ENCODE data around the gene CD300E. TPM values are rescaled to one million over a fixed set of nuclear protein-coding genes. Genes with fewer than 3 reads are reported as not detected.

CD300E gene
- total and polyA plus RNA-seq, 2 donors (not counting 1 experiment from before 2014, with no cell fraction given): 0.10 to 0.92 TPM

DNA sequence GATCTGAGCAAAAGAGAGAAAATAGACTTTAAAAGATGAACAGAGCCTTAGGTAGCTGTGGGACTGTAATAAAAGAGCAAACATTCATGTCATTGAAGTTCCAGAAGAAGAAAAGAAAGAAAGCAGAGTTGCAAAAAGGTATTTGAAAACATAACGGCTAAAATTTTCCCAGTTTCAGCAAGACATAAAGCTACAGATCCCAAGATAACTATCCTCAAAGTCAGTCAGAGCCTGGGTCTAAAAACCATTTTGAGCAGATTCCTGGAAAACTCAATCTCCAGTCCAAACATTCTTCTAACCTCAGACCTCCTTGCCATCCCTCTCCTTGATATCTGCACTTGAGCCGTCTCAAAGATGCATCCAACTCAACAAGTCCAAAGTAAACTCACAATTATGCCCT, 20.9 kb upstream of the CD300E start:
- peaks cover 61% of the 10 kb centered on the region for H3K4me1 Mint-ChIP-seq
- DNase-seq: no peak
- H3K27ac Mint-ChIP-seq: no peak overlapping the region
- Histone ChIP-seq H3K79me2 (ENCODE audit: control insufficient read depth, insufficient read depth, low read length) (no peaks in the 10 kb centered on the region), H4K20me1 (ENCODE audit: control insufficient read depth, insufficient read depth, low read length, poor library complexity, severe bottlenecking) (no peaks in the 10 kb centered on the region), H3K4me3 (ENCODE audit: control extremely low read depth in 1 of 5, extremely low read depth in 1 of 5, insufficient read depth in 1 of 5, low read depth in 2 of 5, low read length in 4 of 5) (no peak overlapping the region), H3K4me1 (ENCODE audit: control insufficient read depth in 2 of 2, insufficient read depth in 2 of 2, low read length in 2 of 2) (peaks cover 50 to 55% of the 10 kb centered on the region in 2 donors), H3K9ac (ENCODE audit: low read length) (no peak overlapping the region), H3K27me3 (replicated peaks in 1 of 4; ENCODE audit: control extremely low read depth in 1 of 4, control insufficient read depth in 3 of 4, insufficient read depth in 4 of 4, low read length in 3 of 4) (peaks cover 0 to 26% (median 6%) of the 10 kb centered on the region in 4 experiments), H3K36me3 (replicated peaks in 1 of 2; ENCODE audit: control extremely low read depth in 1 of 2, control insufficient read depth in 1 of 2, extremely low read depth in 1 of 2, insufficient read depth in 2 of 2, low read length in 1 of 2) (no peaks in the 10 kb centered on the region), H3K4me2 (replicated peaks; ENCODE audit: low read depth, low read length, poor library complexity, severe bottlenecking) (no peak overlapping the region), H3K9me3 (ENCODE audit: control extremely low read depth in 1 of 3, control insufficient read depth in 2 of 3, insufficient read depth in 1 of 3, low read length in 2 of 3) (no peaks in the 10 kb centered on the region), H3K27ac (ENCODE audit: low read length in 2 of 2) (no peak overlapping the region), H2AFZ (ENCODE audit: insufficient read depth, low read depth, low read length, poor library complexity, severe bottlenecking) (no peak overlapping the region)
- no peak overlapping the region for H3K4me3 Mint-ChIP-seq
- TF ChIP-seq EZH2 (IDR thresholded peaks at IDR 0.05; ENCODE audit: borderline replicate concordance, insufficient read depth, low read depth, low read length, poor library complexity, severe bottlenecking): no peak
- TF ChIP-seq, protein P1, sequence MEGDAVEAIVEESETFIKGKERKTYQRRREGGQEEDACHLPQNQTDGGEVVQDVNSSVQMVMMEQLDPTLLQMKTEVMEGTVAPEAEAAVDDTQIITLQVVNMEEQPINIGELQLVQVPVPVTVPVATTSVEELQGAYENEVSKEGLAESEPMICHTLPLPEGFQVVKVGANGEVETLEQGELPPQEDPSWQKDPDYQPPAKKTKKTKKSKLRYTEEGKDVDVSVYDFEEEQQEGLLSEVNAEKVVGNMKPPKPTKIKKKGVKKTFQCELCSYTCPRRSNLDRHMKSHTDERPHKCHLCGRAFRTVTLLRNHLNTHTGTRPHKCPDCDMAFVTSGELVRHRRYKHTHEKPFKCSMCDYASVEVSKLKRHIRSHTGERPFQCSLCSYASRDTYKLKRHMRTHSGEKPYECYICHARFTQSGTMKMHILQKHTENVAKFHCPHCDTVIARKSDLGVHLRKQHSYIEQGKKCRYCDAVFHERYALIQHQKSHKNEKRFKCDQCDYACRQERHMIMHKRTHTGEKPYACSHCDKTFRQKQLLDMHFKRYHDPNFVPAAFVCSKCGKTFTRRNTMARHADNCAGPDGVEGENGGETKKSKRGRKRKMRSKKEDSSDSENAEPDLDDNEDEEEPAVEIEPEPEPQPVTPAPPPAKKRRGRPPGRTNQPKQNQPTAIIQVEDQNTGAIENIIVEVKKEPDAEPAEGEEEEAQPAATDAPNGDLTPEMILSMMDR (IDR thresholded peaks at IDR 0.05): no peak
- ATAC-seq (ENCODE audit: low read depth): no peak
- peaks cover 32% of the 10 kb centered on the region for H3K27me3 Mint-ChIP-seq
- H3K9me3 Mint-ChIP-seq (ENCODE audit: insufficient read depth): no peaks in the 10 kb centered on the region
- CTCF ChIA-PET: interaction anchor here (0.7 to 1.9 kb wide), 8 partner anchors 13 to 265 kb away, joined by 3 to 7 read pairs (median 4); partner anchors contain the start of gene RAB37
- WGBS (ENCODE audit: insufficient coverage): 92% methylated on average over 1 of the region's 2 CpGs
- POLR2A ChIA-PET: interaction anchor here (0.8 kb wide), 1 partner anchor 9 kb away, joined by 3 read pairs; no protein-coding TSS in a partner anchor
- intact Hi-C loops (cut with micrococcal nuclease): loop anchor here (5.0 kb wide), 1 partner anchor 42 kb away; no protein-coding TSS in a partner anchor

DNA sequence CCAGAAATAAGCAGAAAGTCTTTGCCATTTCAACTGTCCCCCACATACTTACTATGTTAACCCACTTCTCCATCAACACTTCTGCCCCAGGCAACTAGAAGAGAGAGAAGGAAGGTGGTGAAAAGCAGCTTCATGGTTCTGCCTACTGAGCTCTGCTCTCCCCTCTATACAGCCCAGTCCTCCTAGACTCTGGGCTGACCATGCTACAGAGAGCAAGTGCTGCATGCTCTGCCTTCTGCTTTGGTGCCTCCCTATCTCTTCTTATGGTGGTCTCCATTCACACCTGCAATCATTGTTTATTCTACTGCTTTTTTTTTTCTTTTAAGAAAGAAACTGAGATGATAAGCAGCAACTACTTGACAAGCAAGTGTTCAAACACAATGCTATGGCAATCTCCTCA, 20.3 kb upstream of the CD300E start:
- Histone ChIP-seq H3K27me3 (replicated peaks in 1 of 4; ENCODE audit: control extremely low read depth in 1 of 4, control insufficient read depth in 3 of 4, insufficient read depth in 4 of 4, low read length in 3 of 4) (peaks cover 0 to 21% (median 5%) of the 10 kb centered on the region in 4 experiments), H3K4me3 (ENCODE audit: control extremely low read depth in 1 of 5, extremely low read depth in 1 of 5, insufficient read depth in 1 of 5, low read depth in 2 of 5, low read length in 4 of 5) (no peak overlapping the region), H2AFZ (ENCODE audit: insufficient read depth, low read depth, low read length, poor library complexity, severe bottlenecking) (no peak overlapping the region), H3K4me1 (ENCODE audit: control insufficient read depth in 2 of 2, insufficient read depth in 2 of 2, low read length in 2 of 2) (peaks cover 56 to 61% of the 10 kb centered on the region in 2 donors), H3K79me2 (ENCODE audit: control insufficient read depth, insufficient read depth, low read length) (no peaks in the 10 kb centered on the region), H3K9me3 (ENCODE audit: control extremely low read depth in 1 of 3, control insufficient read depth in 2 of 3, insufficient read depth in 1 of 3, low read length in 2 of 3) (no peaks in the 10 kb centered on the region), H3K4me2 (replicated peaks; ENCODE audit: low read depth, low read length, poor library complexity, severe bottlenecking) (no peak overlapping the region), H3K36me3 (replicated peaks in 1 of 2; ENCODE audit: control extremely low read depth in 1 of 2, control insufficient read depth in 1 of 2, extremely low read depth in 1 of 2, insufficient read depth in 2 of 2, low read length in 1 of 2) (no peaks in the 10 kb centered on the region), H3K27ac (ENCODE audit: low read length in 2 of 2) (no peak overlapping the region), H4K20me1 (ENCODE audit: control insufficient read depth, insufficient read depth, low read length, poor library complexity, severe bottlenecking) (no peaks in the 10 kb centered on the region), H3K9ac (ENCODE audit: low read length) (no peak overlapping the region)
- H3K4me1 Mint-ChIP-seq: peaks cover 67% of the 10 kb centered on the region
- ATAC-seq (ENCODE audit: low read depth) (no peak), DNase-seq (no peak)
- no peaks in the 10 kb centered on the region for H3K9me3 Mint-ChIP-seq (ENCODE audit: insufficient read depth)
- ChIA-PET CTCF (interaction anchor here (1.0 to 1.9 kb wide), 4 partner anchors 12 to 94 kb away, joined by 3 to 7 read pairs (median 4); partner anchors contain the start of gene RAB37), POLR2A (interaction anchor here (0.7 to 0.8 kb wide), 2 partner anchors 9 to 10 kb away, joined by 3 to 4 read pairs; no protein-coding TSS in a partner anchor)
- H3K27ac Mint-ChIP-seq: peak overlapping the region; percentile 17
- no peak for TF ChIP-seq EZH2 (IDR thresholded peaks at IDR 0.05; ENCODE audit: borderline replicate concordance, insufficient read depth, low read depth, low read length, poor library complexity, severe bottlenecking)
- TF ChIP-seq, protein P1 (IDR thresholded peaks at IDR 0.05): no peak
- intact Hi-C loops (cut with micrococcal nuclease): loop anchor here (5.0 kb wide), 1 partner anchor 42 kb away; no protein-coding TSS in a partner anchor
- H3K27me3 Mint-ChIP-seq: peaks cover 29% of the 10 kb centered on the region
- no peak overlapping the region for H3K4me3 Mint-ChIP-seq

Data from B cell (primary cell).